Measurements from ENCODE around the gene UGP2. TPM values are rescaled to one million over a fixed set of nuclear protein-coding genes. Genes with fewer than 3 reads are reported as not detected.

Gene UGP2
- total and polyA plus RNA-seq, 2 donors (not counting 3 experiments of a cell fraction or from before 2014, with no cell fraction given) = 14.2 to 57.7 TPM

- H3K36me3 ChIP-seq (ENCODE audit: control insufficient read depth in 2 of 2, extremely low read depth in 1 of 2, insufficient read depth in 2 of 2, low read length in 2 of 2) = peaks cover 3 to 14% of the 10 kb centered on the region in 2 experiments
- no peaks in the 10 kb centered on the region for H3K9me3 ChIP-seq (replicated peaks; ENCODE audit: control insufficient read depth, insufficient read depth, low read length)
- H4K20me1 ChIP-seq (replicated peaks; ENCODE audit: control insufficient read depth, extremely low read depth, insufficient read depth, low read length) = no peaks in the 10 kb centered on the region
- no peaks in the 10 kb centered on the region for H3K27me3 ChIP-seq (ENCODE audit: control insufficient read depth in 2 of 2, insufficient read depth in 2 of 2, low read length in 2 of 2)
- ChIA-PET POLR2A (no interaction called here), CTCF (interaction anchor here (0.6 to 6.5 kb wide), 41 partner anchors 9 to 844 kb away, joined by 3 to 178 read pairs (median 5); partner anchors contain the start of genes MDH1, UGP2 and WDPCP)
- peak; percentile 79 for DNase-seq (ENCODE audit: low read depth, low spot score)
- no peak overlapping the region for H3K4me2 ChIP-seq (ENCODE audit: insufficient read depth, low read length)
- BruUV-seq (replicated peaks) = no TSS peak
- H2AFZ ChIP-seq (ENCODE audit: low read depth, low read length) = no peak overlapping the region
- H3K9ac ChIP-seq (replicated peaks; ENCODE audit: extremely low read depth, insufficient read depth, low read length) = no peak overlapping the region
- H3K9me1 ChIP-seq (replicated peaks; ENCODE audit: control insufficient read depth, extremely low read depth, insufficient read depth, low read length) = no peaks in the 10 kb centered on the region
- H3K4me1 ChIP-seq (ENCODE audit: control insufficient read depth, extremely low read depth, insufficient read depth, low read length) = no peaks in the 10 kb centered on the region
- H3K4me3 ChIP-seq (replicated peaks in 1 of 3; ENCODE audit: insufficient read depth in 1 of 3, low read depth in 1 of 3, low read length in 3 of 3) = no peak overlapping the region
- TF ChIP-seq POLR2A (IDR thresholded peaks at IDR 0.05; ENCODE audit: low read depth, low read length) = no peak
- TF ChIP-seq, protein P1, sequence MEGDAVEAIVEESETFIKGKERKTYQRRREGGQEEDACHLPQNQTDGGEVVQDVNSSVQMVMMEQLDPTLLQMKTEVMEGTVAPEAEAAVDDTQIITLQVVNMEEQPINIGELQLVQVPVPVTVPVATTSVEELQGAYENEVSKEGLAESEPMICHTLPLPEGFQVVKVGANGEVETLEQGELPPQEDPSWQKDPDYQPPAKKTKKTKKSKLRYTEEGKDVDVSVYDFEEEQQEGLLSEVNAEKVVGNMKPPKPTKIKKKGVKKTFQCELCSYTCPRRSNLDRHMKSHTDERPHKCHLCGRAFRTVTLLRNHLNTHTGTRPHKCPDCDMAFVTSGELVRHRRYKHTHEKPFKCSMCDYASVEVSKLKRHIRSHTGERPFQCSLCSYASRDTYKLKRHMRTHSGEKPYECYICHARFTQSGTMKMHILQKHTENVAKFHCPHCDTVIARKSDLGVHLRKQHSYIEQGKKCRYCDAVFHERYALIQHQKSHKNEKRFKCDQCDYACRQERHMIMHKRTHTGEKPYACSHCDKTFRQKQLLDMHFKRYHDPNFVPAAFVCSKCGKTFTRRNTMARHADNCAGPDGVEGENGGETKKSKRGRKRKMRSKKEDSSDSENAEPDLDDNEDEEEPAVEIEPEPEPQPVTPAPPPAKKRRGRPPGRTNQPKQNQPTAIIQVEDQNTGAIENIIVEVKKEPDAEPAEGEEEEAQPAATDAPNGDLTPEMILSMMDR (IDR thresholded peaks at IDR 0.05; ENCODE audit: extremely low read depth in 1 of 2, insufficient read depth in 1 of 2, low read depth in 1 of 2, low read length in 2 of 2) = peak; percentile 42 to 50
- dilution Hi-C loops (cut with MboI; ENCODE audit: extremely low pct_ligation_motif_present, low sequenced_read_pairs) (no loop called here), intact Hi-C loops (cut with micrococcal nuclease) (loop anchor here (1.0 to 5.0 kb wide), 4 partner anchors 19 to 274 kb away; partner anchors contain the start of genes MDH1 and WDPCP)
- peak; percentile 88 for FAIRE-seq
- H3K27ac ChIP-seq (ENCODE audit: insufficient read depth, low read depth, low read length) = no peak overlapping the region
- peaks cover 2% of the 10 kb centered on the region for H3K79me2 ChIP-seq (ENCODE audit: control insufficient read depth, insufficient read depth, low read length)
Observed at GRCh38 chr2:63861220-63861822, 19.6 kb downstream of the UGP2 start.

- intact Hi-C loops (cut with micrococcal nuclease) = loop anchor here (5.0 kb wide), 1 partner anchor 276 kb away; the partner anchor contains the start of genes MDH1 and WDPCP
- H3K9ac ChIP-seq (replicated peaks; ENCODE audit: extremely low read depth, insufficient read depth, low read length) = no peak overlapping the region
- CTCF ChIA-PET = interaction anchor here (3.4 to 6.5 kb wide), 3 partner anchors 21 to 171 kb away, joined by 44 to 178 read pairs (median 80); partner anchors contain the start of gene UGP2
Observed at GRCh38 chr2:63862806-63863205, 21.1 kb downstream of the UGP2 start.

More at GRCh38 chr2:63862806-63863205, 21.1 kb downstream of the UGP2 start:
- dilution Hi-C loops (cut with MboI; ENCODE audit: extremely low pct_ligation_motif_present, low sequenced_read_pairs) = no loop called here
- Histone ChIP-seq H3K9me3 (replicated peaks; ENCODE audit: control insufficient read depth, insufficient read depth, low read length) (no peaks in the 10 kb centered on the region), H2AFZ (ENCODE audit: low read depth, low read length) (no peak overlapping the region), H3K4me2 (ENCODE audit: insufficient read depth, low read length) (no peak overlapping the region), H4K20me1 (replicated peaks; ENCODE audit: control insufficient read depth, extremely low read depth, insufficient read depth, low read length) (no peaks in the 10 kb centered on the region), H3K4me3 (replicated peaks in 1 of 3; ENCODE audit: insufficient read depth in 1 of 3, low read depth in 1 of 3, low read length in 3 of 3) (no peak overlapping the region), H3K36me3 (ENCODE audit: control insufficient read depth in 2 of 2, extremely low read depth in 1 of 2, insufficient read depth in 2 of 2, low read length in 2 of 2) (peaks cover 2 to 7% of the 10 kb centered on the region in 2 experiments), H3K9me1 (replicated peaks; ENCODE audit: control insufficient read depth, extremely low read depth, insufficient read depth, low read length) (no peaks in the 10 kb centered on the region), H3K27me3 (ENCODE audit: control insufficient read depth in 2 of 2, insufficient read depth in 2 of 2, low read length in 2 of 2) (no peaks in the 10 kb centered on the region), H3K27ac (ENCODE audit: insufficient read depth, low read depth, low read length) (no peak overlapping the region), H3K79me2 (ENCODE audit: control insufficient read depth, insufficient read depth, low read length) (no peaks in the 10 kb centered on the region), H3K4me1 (ENCODE audit: control insufficient read depth, extremely low read depth, insufficient read depth, low read length) (no peaks in the 10 kb centered on the region)
- DNase-seq (ENCODE audit: low read depth, low spot score) = no peak
- BruUV-seq (replicated peaks) = no TSS peak
- no peak for TF ChIP-seq FOS (IDR thresholded peaks at IDR 0.05; ENCODE audit: borderline replicate concordance, insufficient read depth, low read length)
- TF ChIP-seq GATA2 (IDR thresholded peaks at IDR 0.05; ENCODE audit: insufficient read depth, insufficient read length, low read depth, low read length) = no peak
- no peak for TF ChIP-seq MAX (IDR thresholded peaks at IDR 0.05; ENCODE audit: insufficient read depth, insufficient read length)
- TF ChIP-seq POLR2AphosphoS5 (IDR thresholded peaks at IDR 0.05; ENCODE audit: insufficient read depth, low read depth, low read length) = no peak
- no peak for TF ChIP-seq JUN (IDR thresholded peaks at IDR 0.05; ENCODE audit: borderline replicate concordance, insufficient read depth, insufficient read length, low read depth)
- POLR2A ChIA-PET = no interaction called here
- FAIRE-seq = no peak
